Liver (tissue), 9 donors: Measurements from ENCODE around the gene SOX15. TPM values are rescaled to one million over a fixed set of nuclear protein-coding genes. Genes with fewer than 3 reads are reported as not detected.

Experiments
- DNase-seq: peaks from one replicate; pipeline ENCODE4 v3.0.0-alpha.2; 2017; ENCODE audit warnings: low spot score
- H3K27ac ChIP-seq, 2 donors: one replicate each; pipeline ENCODE4 v1.7.0; 2013; ENCODE audit warnings: inconsistent platforms in 2 of 2, low read length in 2 of 2, control low read depth in 1 of 2, low read depth in 1 of 2, mild to moderate bottlenecking in 1 of 2
- H3K27me3 ChIP-seq, 4 donors: one replicate each; pipeline versions ENCODE4 v1.6.1 to v1.7.0; 2013; ENCODE audit warnings: low read length in 3 of 4, inconsistent platforms in 1 of 4, mild to moderate bottlenecking in 1 of 4, moderate library complexity in 1 of 4; ENCODE audit not compliant: control insufficient read depth in 4 of 4, insufficient read depth in 4 of 4
- H3K36me3 ChIP-seq, 4 donors: one replicate each; pipeline versions ENCODE4 v1.6.1 to v1.7.0; 2013; ENCODE audit warnings: low read length in 3 of 4, mild to moderate bottlenecking in 3 of 4, low read depth in 1 of 4, moderate library complexity in 1 of 4; ENCODE audit not compliant: control insufficient read depth in 4 of 4, insufficient read depth in 3 of 4
- H3K4me1 ChIP-seq, 4 donors: one replicate each; pipeline versions ENCODE4 v1.6.1 to v1.7.0; 2013; ENCODE audit warnings: low read length in 3 of 4, mild to moderate bottlenecking in 3 of 4, moderate library complexity in 1 of 4; ENCODE audit not compliant: control insufficient read depth in 4 of 4, insufficient read depth in 4 of 4
- H3K4me3 ChIP-seq, 3 donors: one replicate each; pipeline versions ENCODE4 v1.6.1 to v1.7.0; 2013; ENCODE audit warnings: low read length in 3 of 3, control low read depth in 1 of 3, low read depth in 1 of 3, mild to moderate bottlenecking in 1 of 3
- H3K9ac ChIP-seq, 2 donors: one replicate each; pipeline ENCODE4 v1.7.0; 2013; ENCODE audit warnings: low read length in 2 of 2, mild to moderate bottlenecking in 2 of 2, moderate library complexity in 2 of 2, control low read depth in 1 of 2, low read depth in 1 of 2
- H3K9me3 ChIP-seq, 4 donors: one replicate each; pipeline versions ENCODE4 v1.6.1 to v1.7.0; 2013; ENCODE audit warnings: low read length in 3 of 4; ENCODE audit not compliant: control insufficient read depth in 4 of 4
- GABPA ChIP-seq, 2 donors: IDR thresholded peaks in 1 of 2; conservative IDR thresholded peaks in 1 of 2; 2 replicates each; pipeline ENCODE4 v1.6.1; 2016; ENCODE audit warnings: antibody characterized with exemption in 2 of 2, mild to moderate bottlenecking in 1 of 2, moderate library complexity in 1 of 2
- HNF4A ChIP-seq, 2 donors: conservative IDR thresholded peaks; 2 replicates each; pipeline ENCODE4 v1.6.1; 2016; ENCODE audit warnings: antibody characterized with exemption in 2 of 2, mild to moderate bottlenecking in 2 of 2
- HNF4G ChIP-seq: IDR thresholded peaks from 2 replicates; pipeline ENCODE4 v1.6.1; 2016; ENCODE audit warnings: antibody characterized with exemption
- JUND ChIP-seq, 2 donors: IDR thresholded peaks; 2 replicates each; pipeline ENCODE4 v1.6.1; 2016; ENCODE audit warnings: antibody characterized with exemption in 2 of 2
- MAX ChIP-seq: IDR thresholded peaks from 2 replicates; pipeline ENCODE4 v1.6.1; 2016; ENCODE audit warnings: antibody characterized with exemption
- RAD21 ChIP-seq, 2 donors: IDR thresholded peaks; 2 replicates each; pipeline ENCODE4 v1.6.1; 2016; ENCODE audit warnings: antibody characterized with exemption in 2 of 2, mild to moderate bottlenecking in 2 of 2
- TAF1 ChIP-seq: conservative IDR thresholded peaks from 2 replicates; pipeline ENCODE4 v1.6.1; 2016; ENCODE audit warnings: antibody characterized with exemption, mild to moderate bottlenecking
- WGBS: extraction: QIAGEN DNeasy Blood & Tissue Kit; methylation state at CpG from one replicate; pipeline ENCODE4 v1.1.7; 2013; 5-methylcytosine and 5-hydroxymethylcytosine counted together
- polyA plus RNA-seq, 2 donors: library from polyadenylated mRNA; stranded (reverse) in 1 of 2; unstranded in 1 of 2; fragments of 200-250 nt in 1 of 2; fragments of >200 nt in 1 of 2; fragmentation: Nextera tagmentation in 1 of 2; extraction: Ambion mirVana in 1 of 2; gene quantifications; one replicate each; pipeline versions ENCODE4 v1.2.1 to v1.2.3, GENCODE V29; 2013 to 2015
- total RNA-seq, 2 donors: library from RNA; depleted of rRNA; stranded (reverse); fragments of >200 nt; gene quantifications; one replicate each; pipeline ENCODE4 v1.2.3, GENCODE V29; 2014
- TF ChIP-seq, protein P1 (sequence below): IDR thresholded peaks from 2 replicates; pipeline ENCODE4 v1.6.1; 2016; ENCODE audit warnings: antibody characterized with exemption
- TF ChIP-seq, protein P2 (sequence below): fragments of 150-350 bp; IDR thresholded peaks from 2 replicates; pipeline ENCODE4 v1.5.1; 2017; ENCODE audit warnings: improper control_type of control experiment, low read depth, low read length; ENCODE audit not compliant: missing input control
- TF ChIP-seq, protein P3 (sequence below): IDR thresholded peaks from 2 replicates; pipeline ENCODE4 v1.6.1; 2016; ENCODE audit warnings: antibody characterized with exemption, mild to moderate bottlenecking
- donor health status: healthy.
- donor health status: healthy.
- donor health status: healthy.
- donor health status: healthy.
- donor health status: healthy.

Gene SOX15
- total and polyA plus RNA-seq, 4 donors = 0.06 to 0.33 (median 0.17) TPM; not detected in 1

DNA sequence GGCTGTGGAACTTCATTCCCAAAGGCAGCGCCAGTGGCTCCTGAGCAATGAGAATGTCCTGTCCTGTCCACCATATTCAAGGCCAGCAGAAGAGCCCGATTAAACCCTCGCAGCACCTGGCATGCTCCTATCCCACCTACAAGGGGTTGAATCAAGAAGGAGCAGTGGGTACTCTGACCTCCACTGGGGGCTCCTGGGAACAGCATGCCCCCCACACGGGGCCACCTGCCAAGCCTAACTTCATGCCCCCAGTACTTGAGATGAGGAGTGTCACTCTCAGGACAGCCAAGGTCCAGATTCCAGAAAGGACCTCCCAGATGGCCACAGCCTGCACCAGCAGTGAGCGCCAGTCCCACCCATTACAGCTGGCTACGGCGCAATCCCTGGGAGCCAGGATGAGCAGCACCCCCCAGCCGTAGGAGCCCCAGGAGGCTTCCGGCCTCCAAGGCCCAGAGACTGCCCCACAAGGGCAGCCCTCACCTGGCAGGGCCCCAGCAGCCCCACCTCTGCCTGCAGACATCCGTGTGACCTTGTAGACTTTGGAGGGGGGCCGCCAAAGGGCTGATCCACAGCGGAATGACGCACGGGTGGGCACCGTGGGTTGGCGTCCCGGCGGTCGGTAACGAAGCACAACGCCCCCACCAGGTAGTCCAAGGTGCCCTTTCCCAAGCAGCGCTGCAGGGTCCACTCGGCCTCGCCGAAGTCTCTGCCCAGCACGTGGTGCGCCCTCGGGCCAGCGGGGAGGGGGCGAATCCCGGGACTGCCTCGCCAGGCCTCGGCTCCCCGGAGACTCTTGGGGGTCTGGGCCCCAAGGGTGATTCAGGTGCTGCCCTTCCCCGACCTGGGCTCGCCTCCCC lies 7.3 kb downstream of the SOX15 start:
- Histone ChIP-seq H3K27ac (peak overlapping the region; percentile 94 to 95), H3K4me1 (peaks cover 15 to 56% (median 38%) of the 10 kb centered on the region in 4 donors), H3K9me3 (no peaks in the 10 kb centered on the region), H3K27me3 (no peaks in the 10 kb centered on the region), H3K4me3 (peak overlapping the region; percentile 40 to 84 (median 78)), H3K36me3 (peaks cover 10 to 13% (median 10%) of the 10 kb centered on the region in 4 donors), H3K9ac (no peak overlapping the region)
- DNase-seq = no peak
- TF ChIP-seq HNF4G (no peak), JUND (IDR thresholded peaks at IDR 0.05) (no peak), TAF1 (no peak), HNF4A (conservative IDR thresholded peaks at IDR 0.05) (no peak), RAD21 (IDR thresholded peaks at IDR 0.05) (no peak), GABPA (IDR thresholded peaks at IDR 0.05 in 1 of 2, conservative IDR thresholded peaks at IDR 0.05 in 1 of 2) (no peak), MAX (no peak)
- TF ChIP-seq, protein P1, sequence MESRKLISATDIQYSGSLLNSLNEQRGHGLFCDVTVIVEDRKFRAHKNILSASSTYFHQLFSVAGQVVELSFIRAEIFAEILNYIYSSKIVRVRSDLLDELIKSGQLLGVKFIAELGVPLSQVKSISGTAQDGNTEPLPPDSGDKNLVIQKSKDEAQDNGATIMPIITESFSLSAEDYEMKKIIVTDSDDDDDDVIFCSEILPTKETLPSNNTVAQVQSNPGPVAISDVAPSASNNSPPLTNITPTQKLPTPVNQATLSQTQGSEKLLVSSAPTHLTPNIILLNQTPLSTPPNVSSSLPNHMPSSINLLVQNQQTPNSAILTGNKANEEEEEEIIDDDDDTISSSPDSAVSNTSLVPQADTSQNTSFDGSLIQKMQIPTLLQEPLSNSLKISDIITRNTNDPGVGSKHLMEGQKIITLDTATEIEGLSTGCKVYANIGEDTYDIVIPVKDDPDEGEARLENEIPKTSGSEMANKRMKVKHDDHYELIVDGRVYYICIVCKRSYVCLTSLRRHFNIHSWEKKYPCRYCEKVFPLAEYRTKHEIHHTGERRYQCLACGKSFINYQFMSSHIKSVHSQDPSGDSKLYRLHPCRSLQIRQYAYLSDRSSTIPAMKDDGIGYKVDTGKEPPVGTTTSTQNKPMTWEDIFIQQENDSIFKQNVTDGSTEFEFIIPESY = no peak
- TF ChIP-seq, protein P2, sequence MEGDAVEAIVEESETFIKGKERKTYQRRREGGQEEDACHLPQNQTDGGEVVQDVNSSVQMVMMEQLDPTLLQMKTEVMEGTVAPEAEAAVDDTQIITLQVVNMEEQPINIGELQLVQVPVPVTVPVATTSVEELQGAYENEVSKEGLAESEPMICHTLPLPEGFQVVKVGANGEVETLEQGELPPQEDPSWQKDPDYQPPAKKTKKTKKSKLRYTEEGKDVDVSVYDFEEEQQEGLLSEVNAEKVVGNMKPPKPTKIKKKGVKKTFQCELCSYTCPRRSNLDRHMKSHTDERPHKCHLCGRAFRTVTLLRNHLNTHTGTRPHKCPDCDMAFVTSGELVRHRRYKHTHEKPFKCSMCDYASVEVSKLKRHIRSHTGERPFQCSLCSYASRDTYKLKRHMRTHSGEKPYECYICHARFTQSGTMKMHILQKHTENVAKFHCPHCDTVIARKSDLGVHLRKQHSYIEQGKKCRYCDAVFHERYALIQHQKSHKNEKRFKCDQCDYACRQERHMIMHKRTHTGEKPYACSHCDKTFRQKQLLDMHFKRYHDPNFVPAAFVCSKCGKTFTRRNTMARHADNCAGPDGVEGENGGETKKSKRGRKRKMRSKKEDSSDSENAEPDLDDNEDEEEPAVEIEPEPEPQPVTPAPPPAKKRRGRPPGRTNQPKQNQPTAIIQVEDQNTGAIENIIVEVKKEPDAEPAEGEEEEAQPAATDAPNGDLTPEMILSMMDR = no peak
- TF ChIP-seq, protein P3, sequence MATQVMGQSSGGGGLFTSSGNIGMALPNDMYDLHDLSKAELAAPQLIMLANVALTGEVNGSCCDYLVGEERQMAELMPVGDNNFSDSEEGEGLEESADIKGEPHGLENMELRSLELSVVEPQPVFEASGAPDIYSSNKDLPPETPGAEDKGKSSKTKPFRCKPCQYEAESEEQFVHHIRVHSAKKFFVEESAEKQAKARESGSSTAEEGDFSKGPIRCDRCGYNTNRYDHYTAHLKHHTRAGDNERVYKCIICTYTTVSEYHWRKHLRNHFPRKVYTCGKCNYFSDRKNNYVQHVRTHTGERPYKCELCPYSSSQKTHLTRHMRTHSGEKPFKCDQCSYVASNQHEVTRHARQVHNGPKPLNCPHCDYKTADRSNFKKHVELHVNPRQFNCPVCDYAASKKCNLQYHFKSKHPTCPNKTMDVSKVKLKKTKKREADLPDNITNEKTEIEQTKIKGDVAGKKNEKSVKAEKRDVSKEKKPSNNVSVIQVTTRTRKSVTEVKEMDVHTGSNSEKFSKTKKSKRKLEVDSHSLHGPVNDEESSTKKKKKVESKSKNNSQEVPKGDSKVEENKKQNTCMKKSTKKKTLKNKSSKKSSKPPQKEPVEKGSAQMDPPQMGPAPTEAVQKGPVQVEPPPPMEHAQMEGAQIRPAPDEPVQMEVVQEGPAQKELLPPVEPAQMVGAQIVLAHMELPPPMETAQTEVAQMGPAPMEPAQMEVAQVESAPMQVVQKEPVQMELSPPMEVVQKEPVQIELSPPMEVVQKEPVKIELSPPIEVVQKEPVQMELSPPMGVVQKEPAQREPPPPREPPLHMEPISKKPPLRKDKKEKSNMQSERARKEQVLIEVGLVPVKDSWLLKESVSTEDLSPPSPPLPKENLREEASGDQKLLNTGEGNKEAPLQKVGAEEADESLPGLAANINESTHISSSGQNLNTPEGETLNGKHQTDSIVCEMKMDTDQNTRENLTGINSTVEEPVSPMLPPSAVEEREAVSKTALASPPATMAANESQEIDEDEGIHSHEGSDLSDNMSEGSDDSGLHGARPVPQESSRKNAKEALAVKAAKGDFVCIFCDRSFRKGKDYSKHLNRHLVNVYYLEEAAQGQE = no peak
- WGBS = 87% methylated on average over 36 of the region's 36 CpGs
